ENCODE results near the gene RTRAF.

RTRAF gene

GRCh38 chr14:52018970-52019369 is 29.6 kb downstream of the RTRAF start:
- no peak overlapping the region for H3K27ac ChIP-seq
- TF ChIP-seq CTCF (IDR thresholded peaks at IDR 0.05) = no peak
- TF ChIP-seq ZFX (IDR thresholded peaks at IDR 0.05; ENCODE audit: borderline replicate concordance) = no peak

GRCh38 chr14:52020161-52020714 is 30.9 kb downstream of the RTRAF start:
- no peak for TF ChIP-seq CTCF (IDR thresholded peaks at IDR 0.05)
- no peak for TF ChIP-seq ZFX (IDR thresholded peaks at IDR 0.05; ENCODE audit: borderline replicate concordance)
- H3K27ac ChIP-seq = no peak overlapping the region

GRCh38 chr14:52020866-52021717 is 31.7 kb downstream of the RTRAF start:
- TF ChIP-seq CTCF (IDR thresholded peaks at IDR 0.05) (no peak), ZFX (IDR thresholded peaks at IDR 0.05; ENCODE audit: borderline replicate concordance) (no peak)
- no peak overlapping the region for H3K27ac ChIP-seq

- TF ChIP-seq ZFX (IDR thresholded peaks at IDR 0.05; ENCODE audit: borderline replicate concordance) = no peak
- no peak for TF ChIP-seq CTCF (IDR thresholded peaks at IDR 0.05)
- H3K27ac ChIP-seq = no peak overlapping the region
Observed at GRCh38 chr14:52021957-52022600, 32.7 kb downstream of the RTRAF start.

- H3K27ac ChIP-seq = no peak overlapping the region
- no peak for TF ChIP-seq CTCF (IDR thresholded peaks at IDR 0.05)
- TF ChIP-seq ZFX (IDR thresholded peaks at IDR 0.05; ENCODE audit: borderline replicate concordance) = no peak
Observed at GRCh38 chr14:52023518-52023917, 34.2 kb downstream of the RTRAF start.

- TF ChIP-seq CTCF (IDR thresholded peaks at IDR 0.05) = no peak
- TF ChIP-seq ZFX (IDR thresholded peaks at IDR 0.05; ENCODE audit: borderline replicate concordance) = no peak
- H3K27ac ChIP-seq = no peak overlapping the region
Observed at GRCh38 chr14:52025310-52025709, 36.0 kb downstream of the RTRAF start.
